ENCODE measurements around the gene CDH20.

GRCh38 chr18:61583548-61583947 lies 250.3 kb downstream of the CDH20 start:
- no peak for TF ChIP-seq CTCF (IDR thresholded peaks at IDR 0.05)
- no peak for TF ChIP-seq POLR2A (IDR thresholded peaks at IDR 0.05)

All from uterus (tissue), 2 donors.